HepG2 (cell line): ENCODE results near the gene MCRIP2. TPM values are rescaled to one million over a fixed set of nuclear protein-coding genes. Genes with fewer than 3 reads are reported as not detected.
A peak's percentile ranks its signal among the peaks of the same experiment; 100 is the strongest.

Experiments used
- AKAP8 ChIP-seq: sonication (generic); formaldehyde crosslinking; IDR thresholded peaks from 2 replicates; pipeline ENCODE4 v1.5.1; 2020; ENCODE audit warnings: mild to moderate bottlenecking, missing genetic modification reagents
- ATF4 ChIP-seq, 2 experiments: fragments of 450-650 bp in 1 of 2; sonication (generic) in 1 of 2; formaldehyde crosslinking; IDR thresholded peaks; 2 replicates each; pipeline versions ENCODE4 v1.5.0 to v1.8.0; 2020 to 2022; ENCODE audit warnings: mild to moderate bottlenecking in 1 of 2, missing genetic modification reagents in 1 of 2
- CHCHD3 ChIP-seq: sonication (generic); formaldehyde crosslinking; IDR thresholded peaks from 2 replicates; pipeline ENCODE4 v1.8.0; 2022; ENCODE audit warnings: mild to moderate bottlenecking, missing genetic modification reagents, moderate library complexity
- FOXA3 ChIP-seq: IDR thresholded peaks from 2 replicates; pipeline ENCODE4 v1.6.1; 2016; ENCODE audit warnings: missing genetic modification reagents, missing compliant biosample characterization
- FOXO1 ChIP-seq: sonication (generic); formaldehyde crosslinking; IDR thresholded peaks from 2 replicates; pipeline ENCODE4 v1.4.0; 2020; ENCODE audit warnings: missing genetic modification reagents
- GABPA ChIP-seq, 2 experiments: IDR thresholded peaks; 2 replicates each; pipeline ENCODE4 v1.6.1; 2011 to 2016; ENCODE audit warnings: low read depth in 2 of 2, low read length in 1 of 2, missing biosample characterization in 1 of 2, missing genetic modification characterization in 1 of 2
- HINFP ChIP-seq: sonication (generic); formaldehyde crosslinking; IDR thresholded peaks from 2 replicates; pipeline ENCODE4 v1.4.0; 2020; ENCODE audit warnings: low read depth, mild to moderate bottlenecking, missing genetic modification reagents
- MLX ChIP-seq: IDR thresholded peaks from 2 replicates; pipeline ENCODE4 v1.6.1; 2016
- POGK ChIP-seq: sonication (generic); formaldehyde crosslinking; conservative IDR thresholded peaks from 2 replicates; pipeline ENCODE4 v1.8.0; 2022; ENCODE audit warnings: mild to moderate bottlenecking, moderate library complexity, missing genetic modification reagents
- PPARG ChIP-seq: conservative IDR thresholded peaks from 2 replicates; pipeline ENCODE4 v1.6.1; 2016; ENCODE audit warnings: missing biosample characterization, missing genetic modification reagents
- ZBTB38 ChIP-seq: sonication (generic); formaldehyde crosslinking; IDR thresholded peaks from 2 replicates; pipeline ENCODE4 v1.5.1; 2020; ENCODE audit warnings: mild to moderate bottlenecking, missing genetic modification reagents
- ZBTB43 ChIP-seq: sonication (generic); formaldehyde crosslinking; conservative IDR thresholded peaks from 2 replicates; pipeline ENCODE4 v1.4.0; 2020; ENCODE audit warnings: missing genetic modification reagents
- ZNF142 ChIP-seq: sonication (generic); formaldehyde crosslinking; IDR thresholded peaks from 2 replicates; pipeline ENCODE4 v1.4.0; 2020; ENCODE audit warnings: missing genetic modification reagents
- ZNF264 ChIP-seq: sonication (generic); formaldehyde crosslinking; IDR thresholded peaks from 2 replicates; pipeline ENCODE4 v1.4.0; 2020; ENCODE audit warnings: missing genetic modification reagents
- ZSCAN29 ChIP-seq: sonication (generic); formaldehyde crosslinking; conservative IDR thresholded peaks from 2 replicates; pipeline ENCODE4 v1.4.0; 2020; ENCODE audit warnings: mild to moderate bottlenecking, missing genetic modification reagents
- polyA plus RNA-seq, 8 experiments: library from polyadenylated mRNA; depleted of rRNA in 3 of 8; stranded (reverse) in 7 of 8; unstranded in 1 of 8; fragments of >200 nt; fragmentation: Illumina TruSeq in 4 of 8; extraction: Trizol in 4 of 8; gene quantifications; 2 replicates each; pipeline versions ENCODE4 v1.2.1 to v1.2.3, GENCODE V29; 2011 to 2016; ENCODE audit warnings: low read depth in 4 of 8, missing spikeins in 1 of 8, mixed read lengths in 1 of 8; ENCODE audit not compliant: insufficient read depth in 1 of 8
- total RNA-seq, 5 experiments: library from RNA; depleted of rRNA; stranded (reverse); fragments of >200 nt; fragmentation: Illumina TruSeq; extraction: Trizol; gene quantifications; 2 replicates each; pipeline ENCODE4 v1.2.3, GENCODE V29; 2016; ENCODE audit warnings: low read depth in 1 of 5

Gene MCRIP2
- total and polyA plus RNA-seq, 2 of the 13 experiments (the other 11 are each of a cell fraction or from before 2014, with no cell fraction given), result 39.6 to 76.7 TPM

- peak; percentile 97 for TF ChIP-seq POGK (CRISPR knock-in tag)
- TF ChIP-seq AKAP8, result 0 out of 2 replicates have a peak, but pooled peaks have one; percentile 72
- TF ChIP-seq ZNF142, result 0 out of 2 replicates have a peak, but pooled peaks have one; percentile 54
- peak in 1 of 2 experiments; percentile 54; a peak in 1 of 4 replicates for TF ChIP-seq ATF4 (CRISPR knock-in tag; IDR thresholded peaks at IDR 0.05)
- TF ChIP-seq GABPA (IDR thresholded peaks at IDR 0.05; ENCODE audit: low read depth, low read length), result peak; percentile 98
- TF ChIP-seq GABPA (CRISPR knock-in tag; IDR thresholded peaks at IDR 0.05; ENCODE audit: low read depth), result peak; percentile 88
- peak; percentile 92 for TF ChIP-seq ZBTB38 (CRISPR knock-in tag)
- TF ChIP-seq ZNF264, result 0 out of 2 replicates have a peak, but pooled peaks have one; percentile 13
- TF ChIP-seq FOXA3 (CRISPR knock-in tag), result peak; percentile 72
- TF ChIP-seq FOXO1 (CRISPR knock-in tag), result peak; percentile 80
- no peak for TF ChIP-seq HINFP (CRISPR knock-in tag)
- TF ChIP-seq CHCHD3 (CRISPR knock-in tag), result 0 out of 2 replicates have a peak, but pooled peaks have one; percentile 23
- no peak; the same call in 1 of the 2 replicates for TF ChIP-seq MLX (CRISPR knock-in tag)
- peak; percentile 77 for TF ChIP-seq PPARG
- TF ChIP-seq ZBTB43 (CRISPR knock-in tag), result peak; percentile 64; the same call in 1 of the 2 replicates
- no peak; the same call in none of the 2 replicates for TF ChIP-seq ZSCAN29 (CRISPR knock-in tag)
These were observed 26.3 kb downstream of the MCRIP2 start, which contains the start of gene RHOT2 (continued) for GRCh38 chr16:667780-668518.
